GM21381 (cell line): ENCODE measurements around the gene EPS8L3.
"Not testable (repeated sequence)": the region's sequence is repeated elsewhere in the genome, so short reads cannot be mapped to it uniquely, and the experiment has no call there.

Experiments used
- ATAC-seq: cut with Tn5 transposase; IDR thresholded peaks from one replicate; pipeline ENCODE4 v1.9.1; 2021; ENCODE audit warnings: mild to moderate bottlenecking, moderate library complexity; ENCODE audit not compliant: unreplicated experiment

Gene EPS8L3, protein sequence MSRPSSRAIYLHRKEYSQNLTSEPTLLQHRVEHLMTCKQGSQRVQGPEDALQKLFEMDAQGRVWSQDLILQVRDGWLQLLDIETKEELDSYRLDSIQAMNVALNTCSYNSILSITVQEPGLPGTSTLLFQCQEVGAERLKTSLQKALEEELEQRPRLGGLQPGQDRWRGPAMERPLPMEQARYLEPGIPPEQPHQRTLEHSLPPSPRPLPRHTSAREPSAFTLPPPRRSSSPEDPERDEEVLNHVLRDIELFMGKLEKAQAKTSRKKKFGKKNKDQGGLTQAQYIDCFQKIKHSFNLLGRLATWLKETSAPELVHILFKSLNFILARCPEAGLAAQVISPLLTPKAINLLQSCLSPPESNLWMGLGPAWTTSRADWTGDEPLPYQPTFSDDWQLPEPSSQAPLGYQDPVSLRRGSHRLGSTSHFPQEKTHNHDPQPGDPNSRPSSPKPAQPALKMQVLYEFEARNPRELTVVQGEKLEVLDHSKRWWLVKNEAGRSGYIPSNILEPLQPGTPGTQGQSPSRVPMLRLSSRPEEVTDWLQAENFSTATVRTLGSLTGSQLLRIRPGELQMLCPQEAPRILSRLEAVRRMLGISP

DNA sequence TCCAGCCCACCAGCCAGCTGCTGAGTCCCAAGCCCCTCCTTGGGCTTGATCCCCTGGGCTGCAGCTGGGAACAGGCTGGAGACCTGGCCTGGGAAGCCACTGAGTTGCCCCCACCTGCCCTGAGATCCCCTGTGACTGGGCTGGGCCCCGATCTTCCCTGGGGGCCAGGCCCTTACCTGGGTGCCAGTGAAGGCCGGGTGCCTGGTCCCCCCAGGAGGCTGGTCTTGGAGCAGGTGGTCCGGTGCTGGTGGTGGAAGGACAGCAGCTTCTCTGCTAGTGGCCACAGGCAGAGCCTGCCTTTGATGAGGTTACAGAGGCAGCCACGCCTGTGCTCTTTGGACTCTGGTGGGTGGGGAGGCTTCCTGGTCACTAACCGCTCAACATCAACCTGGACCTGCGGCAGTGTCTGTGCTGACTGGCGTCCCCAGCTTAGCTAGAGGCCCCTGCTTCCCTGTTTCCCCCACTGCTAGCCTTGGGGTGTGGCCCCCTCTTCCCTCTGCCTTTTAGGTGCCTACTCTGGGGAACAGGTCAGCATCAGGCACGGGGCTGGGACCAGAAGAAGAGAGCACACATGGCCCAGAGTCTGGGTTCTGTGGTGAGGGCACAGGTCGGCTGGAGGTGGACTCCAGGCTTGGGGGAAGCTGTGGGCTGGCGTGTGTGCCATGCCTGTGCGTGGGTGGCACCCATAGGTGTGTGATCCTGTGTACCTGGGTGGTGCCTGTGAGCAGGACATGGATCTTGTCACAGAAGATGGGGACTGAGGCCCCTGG lies at the start of gene EPS8L3:
TSS of gene EPS8L3 (minus strand) at position 278 of the 770 bp plus-strand sequence. CDS start 2,174 bp downstream, outside the sequence.
- ATAC-seq, result no peak

DNA sequence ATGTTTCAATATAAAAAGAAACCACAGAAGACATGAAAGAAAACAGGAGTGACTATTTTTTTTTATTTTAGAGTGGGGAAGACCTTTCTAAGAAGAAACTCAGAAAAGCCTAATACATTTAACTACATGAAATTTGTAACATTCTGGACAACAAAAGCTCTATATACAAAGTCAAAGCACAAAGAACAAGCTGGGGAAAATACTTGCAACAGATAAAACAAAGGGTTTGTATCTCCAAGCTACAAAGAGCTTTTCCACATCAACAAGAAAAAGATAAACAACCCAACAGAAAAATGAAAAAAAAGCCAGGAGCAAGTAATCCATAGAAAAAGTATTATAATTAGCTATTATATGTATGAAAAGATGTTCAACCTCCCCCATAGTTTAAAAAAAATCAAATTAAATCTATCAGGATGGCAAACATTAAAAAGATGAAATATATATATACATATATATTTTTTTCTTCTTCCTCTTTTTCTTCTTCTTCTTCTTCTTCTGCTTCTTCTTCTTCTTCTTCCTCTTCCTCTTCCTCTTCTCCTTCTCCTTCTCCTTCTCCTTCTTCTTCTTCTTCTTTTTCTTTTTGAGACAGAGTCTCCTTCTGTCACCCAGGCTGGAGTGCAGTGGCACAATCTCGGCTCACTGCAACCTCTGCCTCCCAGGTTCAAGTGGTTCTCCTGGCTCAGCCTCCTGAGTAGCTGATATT lies 49.1 kb upstream of the EPS8L3 start:
- no peak for ATAC-seq

DNA sequence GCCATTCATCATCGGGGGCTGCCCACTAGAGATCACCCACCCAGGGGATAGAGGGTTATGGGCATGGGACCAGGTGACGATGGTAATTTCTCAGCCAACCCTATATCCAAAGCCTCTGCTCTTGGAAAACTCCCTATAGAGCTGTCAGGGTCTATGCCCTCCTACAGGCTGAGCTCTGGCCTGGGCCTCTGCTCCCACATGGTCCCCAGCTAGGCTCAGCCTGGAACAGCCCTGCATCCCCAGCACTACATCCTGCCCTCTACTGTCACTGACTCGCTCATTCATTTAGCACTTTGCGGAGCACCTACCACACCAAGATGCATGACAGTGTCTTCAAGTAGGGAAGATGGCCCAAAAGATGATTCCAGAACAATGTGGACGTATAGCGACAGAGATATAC lies 45.0 kb upstream of the EPS8L3 start:
- ATAC-seq, result no peak

DNA sequence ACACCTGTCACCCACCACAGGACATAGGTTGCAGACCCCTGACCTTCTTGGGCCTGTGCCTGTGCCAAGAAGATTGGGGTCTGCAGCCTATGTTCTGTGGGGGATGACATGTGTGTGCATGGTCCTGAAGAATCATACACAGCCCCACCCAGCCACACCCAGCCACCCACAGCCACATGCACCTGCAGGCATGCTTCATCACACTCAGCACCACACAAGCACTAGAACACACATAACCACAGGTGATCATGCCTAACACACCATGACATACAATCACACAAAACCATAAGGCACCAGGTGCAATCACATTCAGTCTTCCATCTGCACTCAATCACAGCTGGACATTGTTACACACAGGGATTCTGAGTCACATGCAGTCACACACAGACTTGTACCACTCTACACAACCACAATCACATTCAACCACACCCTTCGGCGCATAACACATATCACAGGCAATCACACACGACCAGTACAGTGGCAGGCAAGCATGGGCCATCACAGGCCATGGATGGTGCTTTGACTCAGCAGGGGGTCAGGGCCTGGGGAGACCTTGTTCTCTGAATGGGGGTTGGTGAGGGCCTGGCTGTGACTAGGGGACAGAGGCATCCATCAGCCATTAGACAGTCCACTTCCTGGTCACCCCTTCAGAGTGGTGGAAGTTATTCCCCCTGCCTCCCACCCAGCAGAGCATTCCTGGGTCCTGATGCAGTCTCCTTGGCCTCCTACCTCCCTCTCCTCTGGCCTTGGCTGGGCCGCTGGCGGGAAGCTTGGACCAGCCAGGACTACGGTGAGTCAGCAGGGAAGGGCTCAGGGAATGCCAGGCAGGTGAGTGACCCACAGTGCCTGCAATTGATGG lies 44.3 kb upstream of the EPS8L3 start:
- ATAC-seq, result no peak

DNA sequence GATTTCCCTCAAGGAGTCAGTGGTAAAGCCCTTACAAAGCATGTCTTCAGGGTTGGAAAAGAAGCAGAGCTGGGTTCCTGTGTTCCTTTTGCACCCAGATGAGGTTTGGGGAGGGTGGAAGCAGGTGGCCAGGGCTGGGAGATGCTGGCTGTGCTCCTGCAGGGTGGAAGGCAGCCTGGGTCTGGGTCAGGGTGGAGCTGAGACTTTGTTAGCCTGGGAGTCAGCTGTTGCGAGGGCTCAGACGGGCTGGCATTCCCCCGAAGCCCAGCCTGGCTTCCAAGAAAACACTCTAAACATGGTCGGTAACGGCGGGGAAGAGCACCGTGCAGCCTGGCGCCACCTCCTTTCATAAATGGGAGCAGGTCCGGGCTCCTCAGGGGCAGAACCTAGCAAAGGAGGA lies 43.7 kb upstream of the EPS8L3 start:
- no peak for ATAC-seq

DNA sequence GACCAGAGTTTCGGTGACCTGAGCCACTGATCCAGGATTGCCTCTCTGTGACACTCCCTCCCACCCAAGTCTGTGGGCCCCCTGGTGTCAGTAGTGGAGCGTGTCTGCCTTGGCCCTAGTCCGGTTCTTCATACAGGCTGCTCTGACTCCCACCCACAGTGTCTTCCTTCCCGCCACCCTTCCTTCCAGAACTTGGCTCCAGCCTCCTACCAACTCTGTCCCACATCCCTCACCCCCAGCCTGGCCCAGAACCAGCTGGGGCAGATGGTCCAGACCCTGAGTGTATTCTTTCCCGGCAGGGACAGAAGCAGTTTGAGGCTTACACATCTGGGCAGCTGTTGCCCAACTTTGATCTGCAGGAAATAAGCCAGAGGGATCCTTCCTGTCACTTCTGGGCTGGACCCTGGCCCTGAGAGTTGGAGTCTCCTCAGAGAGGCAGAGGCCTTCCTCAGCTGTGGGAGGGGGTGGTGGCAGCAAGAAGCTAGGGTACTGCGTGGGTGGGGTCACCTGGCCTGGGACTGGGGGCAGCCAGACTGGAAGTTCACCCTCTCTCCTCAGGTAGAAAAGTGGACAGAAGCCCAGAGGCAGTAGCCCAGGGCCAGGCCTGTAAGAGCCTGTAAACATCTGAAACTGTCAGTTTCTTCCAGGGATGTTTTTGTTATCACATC lies 43.1 kb upstream of the EPS8L3 start:
- ATAC-seq, result no peak

DNA sequence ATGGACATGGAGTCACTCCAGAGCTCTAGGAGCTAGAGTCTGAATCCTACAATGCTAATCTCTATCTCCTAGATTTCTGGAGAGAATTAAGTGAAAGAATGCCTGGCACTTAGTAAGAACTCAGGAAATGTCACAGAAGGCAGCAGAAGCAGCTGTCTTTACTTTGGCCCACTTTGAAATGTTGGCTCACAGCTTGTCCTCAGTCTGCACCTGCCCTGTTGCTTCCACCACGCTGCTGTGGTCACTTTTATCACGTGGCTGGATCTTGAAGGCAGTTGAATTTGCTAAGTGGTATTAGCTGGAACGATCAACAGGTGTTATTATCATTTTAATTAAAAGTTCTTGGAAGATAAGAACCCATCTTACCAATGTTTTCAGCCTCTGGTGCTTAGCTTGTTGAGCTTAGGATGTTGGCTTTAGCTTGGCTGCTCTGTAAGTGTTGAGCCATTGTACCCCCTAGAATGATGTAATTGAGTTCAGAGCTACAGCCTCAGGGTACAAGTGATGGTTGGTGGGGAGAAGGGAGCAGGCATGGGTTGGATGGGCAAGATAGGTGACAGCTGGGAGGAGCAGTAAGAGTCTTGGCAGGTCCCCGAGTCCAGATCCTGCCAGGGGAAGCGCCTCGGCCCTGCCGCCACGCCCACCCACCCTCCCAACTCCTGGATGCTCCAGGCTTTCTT lies 41.9 kb upstream of the EPS8L3 start:
- ATAC-seq, result no peak

DNA sequence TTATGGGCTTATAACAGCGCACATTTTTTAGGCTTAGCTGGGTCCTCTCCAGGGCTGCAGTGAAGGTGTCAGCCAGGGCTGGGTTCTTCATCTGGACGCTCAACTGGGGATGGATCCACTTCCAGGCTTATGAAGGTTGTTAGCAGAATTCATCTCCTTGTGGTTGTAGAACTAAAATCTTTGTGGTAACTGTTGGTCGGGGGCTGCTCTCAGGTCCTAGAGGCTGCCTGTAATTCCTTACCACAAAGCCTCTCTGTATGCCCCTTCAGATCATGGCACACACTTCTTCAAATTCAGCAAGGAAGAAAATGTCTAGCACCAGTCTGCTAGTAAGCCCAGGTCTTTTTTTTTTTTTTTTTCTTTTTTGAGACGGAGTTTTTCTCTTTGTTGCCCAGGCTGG lies 40.9 kb upstream of the EPS8L3 start:
- ATAC-seq, result no peak

DNA sequence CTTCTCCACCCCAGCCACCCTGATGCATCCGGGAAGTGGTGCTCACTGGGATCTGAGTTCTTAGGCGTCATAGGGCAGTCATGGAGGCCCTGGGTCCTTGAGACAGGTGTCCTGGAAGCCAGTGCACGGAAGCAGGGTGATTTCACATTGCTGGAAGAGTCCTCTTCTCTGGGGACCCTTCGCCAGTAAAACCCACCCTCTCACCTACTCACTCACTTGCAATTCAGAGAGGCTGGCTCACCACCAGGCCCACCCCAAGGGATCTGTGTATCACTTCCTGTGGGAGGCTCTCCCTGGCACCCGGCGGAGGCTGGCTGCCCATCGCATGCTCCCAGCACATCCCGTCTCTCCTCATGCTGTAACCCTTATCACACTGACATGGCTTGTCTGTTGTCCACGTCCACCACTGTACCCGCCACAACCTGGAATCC lies 40.2 kb upstream of the EPS8L3 start:
- no peak for ATAC-seq

DNA sequence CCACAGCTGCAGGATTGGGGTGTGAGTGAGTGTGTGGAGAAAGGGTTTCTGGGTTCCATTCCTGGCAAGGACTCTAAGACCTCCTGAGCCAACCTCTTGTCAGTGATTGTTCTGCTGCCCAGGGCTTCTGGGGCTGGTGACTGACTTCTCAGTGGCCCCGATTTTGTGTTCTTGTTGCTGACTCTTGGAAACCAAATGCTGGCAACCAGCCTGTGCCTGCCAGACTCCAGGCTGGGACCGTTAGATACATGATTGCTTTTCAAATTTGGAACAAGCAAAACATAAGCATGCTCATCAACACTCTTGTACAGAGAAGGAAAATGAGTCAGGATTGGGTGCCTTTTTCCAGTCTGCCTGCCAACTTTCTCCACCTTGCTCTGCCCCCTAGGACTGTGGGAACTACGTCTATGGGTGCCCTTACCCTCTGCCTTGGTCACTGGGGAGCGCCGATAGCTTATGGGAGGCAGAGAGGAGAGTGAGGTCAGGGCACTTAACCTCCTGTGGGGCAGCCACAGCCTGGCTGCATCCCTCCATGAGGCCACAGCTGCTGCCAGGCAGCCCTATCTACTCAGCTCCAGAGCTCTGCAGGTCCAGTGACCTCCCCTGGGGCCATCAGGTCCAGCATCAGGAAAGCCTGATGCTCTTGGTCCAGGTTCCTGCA lies 39.3 kb upstream of the EPS8L3 start:
- no peak for ATAC-seq

DNA sequence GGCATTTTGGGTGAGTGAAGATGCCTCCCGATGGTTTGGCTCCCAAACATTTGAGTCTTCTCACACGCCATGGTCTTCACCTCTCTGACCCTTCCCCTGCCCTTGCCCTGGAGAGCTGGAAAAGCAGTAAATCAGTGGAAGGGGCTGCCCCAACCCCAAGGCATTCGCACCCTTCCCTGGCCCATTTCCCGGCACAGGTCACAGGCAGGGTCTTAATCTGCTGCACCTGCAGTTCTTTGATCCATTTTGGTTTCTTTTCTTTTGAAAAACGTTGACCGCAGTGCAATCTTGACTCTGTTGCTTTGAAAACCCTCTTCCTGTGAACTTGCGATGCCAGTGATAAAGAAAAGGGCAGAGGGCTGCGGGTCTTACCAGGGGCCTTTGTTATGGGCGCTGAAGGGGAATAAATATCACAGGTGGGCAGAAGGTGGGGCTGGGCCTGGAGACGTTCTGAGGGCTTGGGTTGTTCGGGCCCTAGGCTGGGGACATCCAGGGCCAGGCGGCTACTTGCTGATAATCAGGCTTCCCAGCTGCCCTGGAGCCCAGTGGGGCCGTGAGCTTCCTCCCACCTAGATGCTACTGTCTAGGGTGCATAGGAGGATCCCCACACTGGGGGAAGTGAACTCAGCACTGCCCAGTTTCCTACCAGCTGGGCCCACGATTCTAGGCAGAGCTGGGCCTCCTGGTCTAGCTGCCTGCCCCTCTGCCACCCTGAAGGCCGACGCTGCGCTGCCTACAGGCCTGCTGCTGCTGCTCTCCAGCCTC lies 38.6 kb upstream of the EPS8L3 start:
- ATAC-seq, result no peak

DNA sequence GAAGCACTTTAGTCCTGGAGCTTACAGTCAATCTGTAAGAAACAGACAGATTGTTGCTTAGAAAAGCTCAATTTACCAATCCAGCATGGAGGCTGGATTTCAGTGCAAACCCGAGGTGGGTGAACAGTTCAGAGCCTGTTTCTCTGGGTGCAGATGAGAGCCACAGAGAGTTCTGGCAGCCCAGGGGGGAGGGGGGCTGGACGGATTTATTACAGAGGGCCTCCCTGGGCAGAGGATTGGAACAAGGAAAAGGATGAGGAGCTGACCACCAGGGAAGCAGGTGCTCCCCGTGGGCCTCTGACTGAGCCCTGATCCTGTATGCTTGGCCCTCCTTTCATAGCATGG lies 38.0 kb upstream of the EPS8L3 start:
- no peak for ATAC-seq

DNA sequence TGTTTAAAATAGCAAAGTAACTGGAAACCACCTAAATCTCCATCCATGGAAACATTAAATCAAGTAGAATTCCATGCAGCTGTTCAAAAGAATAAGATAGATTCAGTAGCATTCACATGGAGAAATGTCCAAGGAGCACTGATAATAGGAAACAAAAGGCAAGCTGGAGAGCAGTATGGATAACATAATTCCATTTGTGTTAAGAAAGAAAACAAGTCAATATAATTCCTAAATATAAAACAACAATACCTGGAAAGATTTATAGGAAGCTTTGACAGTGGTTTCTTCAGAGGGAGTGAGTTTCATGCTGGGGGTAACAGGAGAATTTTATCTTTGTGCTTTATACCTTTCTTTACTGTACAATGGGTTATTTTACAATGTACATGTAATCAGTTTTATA lies 36.6 kb upstream of the EPS8L3 start:
- ATAC-seq, result no peak

DNA sequence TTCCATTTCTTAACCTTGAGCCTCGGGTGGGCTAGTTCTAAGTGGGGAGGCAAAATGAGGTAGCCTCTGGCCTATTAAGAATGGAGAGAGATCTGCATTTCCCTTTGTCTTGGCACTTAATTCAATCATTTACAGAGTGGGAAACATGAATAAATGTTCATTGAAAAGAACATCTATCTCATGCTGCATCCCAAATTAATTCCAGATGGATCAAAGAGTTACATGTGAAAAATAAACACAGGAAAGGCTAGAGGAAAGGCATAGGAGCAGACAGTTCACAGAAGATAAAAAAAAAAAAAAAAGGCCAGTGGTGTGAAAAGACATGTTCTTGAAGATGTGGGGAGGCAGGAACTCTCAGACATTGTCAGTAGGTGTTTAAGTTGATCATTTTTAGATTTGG lies 35.7 kb upstream of the EPS8L3 start:
- no peak for ATAC-seq

DNA sequence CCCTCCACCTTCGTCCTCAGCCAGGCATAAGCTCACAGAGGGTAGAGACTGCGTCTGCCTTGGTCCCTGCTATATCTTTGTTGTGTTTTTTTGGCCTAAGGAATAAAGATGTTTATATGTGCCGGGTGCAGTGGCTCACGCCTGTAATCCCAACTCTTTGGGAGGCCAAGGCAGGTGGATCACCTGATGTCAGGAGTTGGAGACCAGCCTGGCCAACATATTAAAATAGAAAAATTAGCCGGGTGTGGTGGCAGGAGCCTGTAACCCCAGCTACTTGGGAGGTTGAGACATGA lies 33.5 kb upstream of the EPS8L3 start:
- ATAC-seq, result not testable (repeated sequence)

DNA sequence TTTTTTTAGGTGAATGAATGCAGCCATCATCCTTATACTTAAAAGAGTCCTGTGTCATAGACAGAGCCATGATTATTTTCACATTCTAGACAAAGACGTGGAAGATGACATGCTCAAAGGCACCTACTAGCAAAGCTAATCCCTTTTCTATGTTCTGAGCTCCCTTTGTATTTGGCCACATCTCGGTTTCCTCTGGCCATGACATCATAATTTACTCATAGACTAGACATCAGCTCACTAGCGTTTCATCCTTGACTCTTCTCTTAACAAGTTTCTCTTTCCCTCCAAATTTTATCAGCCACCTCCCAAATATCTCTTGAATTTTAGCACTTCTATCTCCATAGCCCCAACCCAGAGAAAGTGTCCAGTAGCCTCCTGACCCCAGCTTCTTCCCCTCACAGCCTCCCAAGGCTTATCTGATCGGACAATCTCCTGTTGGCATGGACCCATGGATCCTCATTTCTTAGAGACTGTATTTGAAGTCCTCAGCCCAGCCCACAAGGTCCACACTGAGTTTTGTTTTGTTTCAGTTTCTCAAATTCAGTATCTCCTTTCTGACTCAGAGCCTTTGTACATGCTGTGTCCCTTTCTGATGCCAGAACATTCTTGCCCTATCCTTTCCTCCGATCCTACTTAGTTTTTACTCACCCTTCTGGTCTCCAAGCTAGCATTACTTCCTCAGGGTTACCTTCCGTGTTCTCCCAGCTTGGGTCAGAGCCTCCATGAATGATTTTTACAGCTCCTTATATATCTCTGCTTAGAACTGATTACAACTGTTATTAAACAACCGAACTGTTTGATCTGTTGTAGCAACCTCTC lies 33.0 kb upstream of the EPS8L3 start:
- no peak for ATAC-seq
